CD4-positive, alpha-beta T cell treated with Interleukin-17A for 1 hour (primary cell): ENCODE results near the gene TMC2.
"Not testable (repeated sequence)": the region's sequence is repeated elsewhere in the genome, so short reads cannot be mapped to it uniquely, and the experiment has no call there.

Experiments used
- DNase-seq: peaks from one replicate; pipeline ENCODE4 v3.0.0-alpha.2; 2020

The TMC2 gene, protein sequence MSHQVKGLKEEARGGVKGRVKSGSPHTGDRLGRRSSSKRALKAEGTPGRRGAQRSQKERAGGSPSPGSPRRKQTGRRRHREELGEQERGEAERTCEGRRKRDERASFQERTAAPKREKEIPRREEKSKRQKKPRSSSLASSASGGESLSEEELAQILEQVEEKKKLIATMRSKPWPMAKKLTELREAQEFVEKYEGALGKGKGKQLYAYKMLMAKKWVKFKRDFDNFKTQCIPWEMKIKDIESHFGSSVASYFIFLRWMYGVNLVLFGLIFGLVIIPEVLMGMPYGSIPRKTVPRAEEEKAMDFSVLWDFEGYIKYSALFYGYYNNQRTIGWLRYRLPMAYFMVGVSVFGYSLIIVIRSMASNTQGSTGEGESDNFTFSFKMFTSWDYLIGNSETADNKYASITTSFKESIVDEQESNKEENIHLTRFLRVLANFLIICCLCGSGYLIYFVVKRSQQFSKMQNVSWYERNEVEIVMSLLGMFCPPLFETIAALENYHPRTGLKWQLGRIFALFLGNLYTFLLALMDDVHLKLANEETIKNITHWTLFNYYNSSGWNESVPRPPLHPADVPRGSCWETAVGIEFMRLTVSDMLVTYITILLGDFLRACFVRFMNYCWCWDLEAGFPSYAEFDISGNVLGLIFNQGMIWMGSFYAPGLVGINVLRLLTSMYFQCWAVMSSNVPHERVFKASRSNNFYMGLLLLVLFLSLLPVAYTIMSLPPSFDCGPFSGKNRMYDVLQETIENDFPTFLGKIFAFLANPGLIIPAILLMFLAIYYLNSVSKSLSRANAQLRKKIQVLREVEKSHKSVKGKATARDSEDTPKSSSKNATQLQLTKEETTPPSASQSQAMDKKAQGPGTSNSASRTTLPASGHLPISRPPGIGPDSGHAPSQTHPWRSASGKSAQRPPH

DNA sequence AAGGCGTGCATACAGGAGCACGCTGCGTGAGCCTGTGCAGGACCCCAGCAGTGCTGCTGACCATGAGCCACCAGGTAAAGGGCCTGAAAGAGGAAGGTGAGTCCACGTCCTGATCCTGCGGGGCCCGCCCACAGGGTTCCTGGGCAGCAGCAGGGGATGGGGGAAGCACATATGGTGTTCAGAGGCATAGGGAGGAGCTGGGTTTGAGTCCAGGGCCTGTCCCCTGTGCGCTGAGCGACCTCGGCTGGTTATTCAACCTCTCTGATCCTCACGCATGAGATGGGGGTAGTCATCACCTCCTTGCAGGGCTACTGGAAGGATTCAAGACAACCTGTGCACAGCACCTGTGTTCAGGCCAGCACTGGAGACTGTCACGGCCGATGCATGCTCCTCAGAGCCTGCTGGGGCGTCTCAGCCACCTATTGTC is at the start of gene TMC2:
Gene TMC2, plus strand, starts transcription at position 14 of the 427 bp plus-strand sequence. Its CDS starts 49 bp downstream, at position 63.
- DNase-seq: no peak

DNA sequence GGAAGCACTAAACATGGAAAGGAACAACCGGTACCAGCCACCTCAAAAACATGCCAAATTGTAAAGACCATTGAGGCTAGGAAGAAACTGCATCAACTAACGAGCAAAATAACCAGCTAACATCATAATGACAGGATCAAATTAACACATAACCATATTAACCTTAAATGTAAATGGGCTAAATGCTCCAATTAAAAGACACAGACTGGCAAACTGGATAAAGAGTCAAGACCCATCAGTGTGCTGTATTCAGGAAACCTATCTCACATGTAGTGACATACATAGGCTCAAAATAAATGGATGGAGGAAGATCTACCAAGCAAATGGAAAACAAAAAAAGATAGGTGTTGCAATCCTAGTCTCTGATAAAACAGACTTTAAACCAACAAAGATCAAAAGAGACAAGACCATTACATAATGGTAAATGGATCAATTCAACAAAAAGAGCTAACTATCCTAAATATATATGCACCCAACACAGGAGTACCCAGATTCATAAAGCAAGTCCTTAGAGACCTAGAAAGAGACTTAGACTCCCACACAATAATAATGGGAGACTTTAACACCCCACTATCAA is 33.5 kb upstream of the TMC2 start:
- not testable (repeated sequence) for DNase-seq

DNA sequence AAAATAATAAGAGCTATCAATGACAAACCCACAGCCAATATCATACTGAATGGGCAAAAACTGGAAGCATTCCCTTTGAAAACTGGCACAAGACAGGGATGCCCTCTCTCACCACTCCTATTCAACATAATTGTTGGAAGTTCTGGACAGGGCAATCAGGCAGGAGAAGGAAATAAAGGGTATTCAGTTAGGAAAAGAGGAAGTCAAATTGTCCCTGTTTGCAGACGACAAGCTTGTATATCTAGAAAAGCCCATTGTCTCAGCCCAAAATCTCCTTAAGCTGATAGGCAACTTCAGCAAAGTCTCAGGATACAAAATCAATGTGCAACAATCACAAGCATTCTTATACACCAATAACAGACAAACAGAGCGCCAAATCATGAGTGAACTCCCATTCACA is 31.6 kb upstream of the TMC2 start:
- not testable (repeated sequence) for DNase-seq

DNA sequence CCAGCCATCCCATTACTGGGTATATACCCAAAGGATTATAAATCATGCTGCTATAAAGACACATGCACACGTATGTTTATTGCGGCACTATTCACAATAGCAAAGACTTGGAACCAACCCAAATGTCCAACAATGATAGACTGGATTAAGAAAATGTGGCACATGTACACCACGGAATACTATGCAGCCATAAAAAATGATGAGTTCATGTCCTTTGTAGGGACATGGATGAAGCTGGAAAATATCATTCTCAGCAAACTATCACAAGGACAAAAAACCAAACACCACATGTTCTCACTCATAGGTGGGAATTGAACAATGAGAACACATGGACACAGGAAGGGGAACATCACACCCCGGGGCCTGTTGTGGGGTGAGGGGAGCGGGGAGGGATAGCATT is 29.9 kb upstream of the TMC2 start:
- DNase-seq: not testable (repeated sequence)

DNA sequence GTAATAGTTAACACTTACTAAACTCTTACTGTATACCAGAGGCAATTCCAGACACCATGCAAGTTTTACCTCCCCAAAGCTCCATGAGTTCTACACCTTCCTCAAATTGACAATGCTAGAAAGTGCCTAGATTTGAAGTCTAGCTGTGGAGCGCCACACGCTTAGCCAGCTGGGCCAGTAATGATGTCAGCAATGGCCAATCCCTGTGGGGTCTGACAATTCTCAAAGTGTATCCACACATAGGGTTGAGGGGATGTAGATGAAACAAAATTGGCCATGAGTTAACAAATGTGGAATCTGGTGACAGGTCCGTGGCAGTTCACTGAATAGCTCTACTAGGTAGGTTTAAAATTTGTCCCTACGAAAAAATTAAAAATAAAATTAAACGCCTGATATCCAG is 28.9 kb upstream of the TMC2 start:
- no peak for DNase-seq

DNA sequence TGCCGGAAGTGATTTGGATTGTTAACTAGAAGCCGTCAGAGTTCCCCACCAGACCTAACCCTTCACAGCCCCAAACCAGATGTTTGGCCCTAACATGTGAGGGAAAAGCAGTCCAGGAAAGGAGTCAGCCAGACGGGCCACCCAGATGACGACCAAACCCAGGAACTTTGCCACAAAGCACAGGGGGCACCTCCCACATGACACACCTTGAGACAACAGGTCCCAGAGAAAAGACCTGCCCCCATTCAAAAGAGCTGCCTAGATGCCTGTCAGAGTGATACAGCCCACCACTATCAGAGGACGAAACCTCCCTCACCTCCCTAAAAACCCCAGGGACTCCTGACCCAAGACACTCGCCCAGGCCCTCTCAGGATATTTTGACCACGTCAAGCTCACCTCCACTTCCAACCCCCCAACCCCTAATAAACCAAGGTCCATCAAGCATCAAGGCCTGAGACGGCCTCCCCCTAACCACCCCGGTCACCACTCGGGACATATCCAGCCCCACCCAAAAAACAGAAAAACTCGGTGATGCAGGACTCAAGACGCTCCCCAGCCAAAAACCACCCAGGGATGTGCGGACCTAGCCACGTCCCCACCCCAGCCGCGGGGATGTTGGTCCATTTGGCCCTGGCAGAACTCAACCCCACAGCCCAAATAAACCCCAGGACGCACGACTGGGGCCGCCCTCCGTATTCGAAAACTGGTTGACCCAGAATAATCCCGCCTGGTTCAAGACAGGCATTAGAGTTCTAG is 28.3 kb upstream of the TMC2 start:
- DNase-seq: no peak

DNA sequence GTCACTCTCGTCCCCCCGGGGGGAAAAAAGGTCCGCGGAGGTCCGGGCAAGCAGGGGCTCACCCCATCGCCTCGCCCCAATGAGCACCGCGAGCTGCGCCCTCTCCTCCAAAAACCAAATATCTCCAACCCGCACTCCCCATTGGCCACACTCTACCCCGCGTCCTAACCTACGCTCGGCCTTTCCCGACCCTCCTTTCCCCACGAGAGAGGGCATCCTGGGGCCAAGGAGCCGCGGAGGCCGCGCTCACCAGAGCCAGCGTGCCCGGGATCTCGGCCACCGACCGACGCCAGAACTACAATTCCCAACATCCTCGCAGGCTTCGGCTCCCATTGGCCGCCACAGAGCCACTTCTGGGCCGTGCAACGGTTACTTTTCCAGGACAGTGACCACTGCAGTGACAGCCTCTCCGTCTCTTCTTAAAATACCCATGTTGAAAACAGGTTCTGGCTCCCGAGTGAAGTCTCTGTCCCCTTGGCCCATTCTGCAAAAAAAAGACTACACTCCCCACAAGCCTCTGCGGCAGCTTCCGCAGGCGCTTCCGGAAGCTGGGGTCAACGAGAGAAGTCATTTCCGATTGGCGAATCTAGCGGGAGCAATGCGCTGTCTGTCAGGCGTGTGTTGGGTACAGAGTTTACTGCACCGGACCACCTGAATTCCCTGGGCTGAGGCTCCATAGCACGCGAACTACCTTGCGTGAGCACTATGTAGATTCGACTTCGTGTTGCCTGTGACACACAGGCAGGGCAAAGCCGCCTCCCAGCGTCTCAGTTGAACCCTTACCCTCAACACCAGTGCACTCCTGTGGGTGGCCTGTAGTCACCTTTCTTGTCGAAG is 27.5 kb upstream of the TMC2 start, which contains the start of gene ZNF343:
Gene ZNF343, minus strand, starts transcription at position 285 of the 837 bp plus-strand sequence. CDS start 15,020 bp downstream, outside the sequence.
- peak; percentile 82 for DNase-seq

DNA sequence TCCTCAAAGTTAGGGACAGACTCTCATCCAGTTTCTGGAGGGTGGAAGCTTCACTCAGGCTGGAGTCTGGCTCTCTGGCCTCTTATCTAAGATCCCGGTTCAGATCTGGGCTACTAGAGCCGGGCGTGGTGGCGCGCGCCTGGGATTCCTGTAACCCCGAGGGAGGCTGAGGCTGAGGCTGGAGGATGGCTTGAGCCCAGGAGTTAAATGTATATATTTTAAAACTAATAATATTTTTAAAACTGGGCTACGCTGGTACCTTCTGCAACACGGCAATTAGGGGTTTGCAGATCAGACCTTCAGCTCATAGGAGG is 26.9 kb upstream of the TMC2 start:
- DNase-seq: no peak

DNA sequence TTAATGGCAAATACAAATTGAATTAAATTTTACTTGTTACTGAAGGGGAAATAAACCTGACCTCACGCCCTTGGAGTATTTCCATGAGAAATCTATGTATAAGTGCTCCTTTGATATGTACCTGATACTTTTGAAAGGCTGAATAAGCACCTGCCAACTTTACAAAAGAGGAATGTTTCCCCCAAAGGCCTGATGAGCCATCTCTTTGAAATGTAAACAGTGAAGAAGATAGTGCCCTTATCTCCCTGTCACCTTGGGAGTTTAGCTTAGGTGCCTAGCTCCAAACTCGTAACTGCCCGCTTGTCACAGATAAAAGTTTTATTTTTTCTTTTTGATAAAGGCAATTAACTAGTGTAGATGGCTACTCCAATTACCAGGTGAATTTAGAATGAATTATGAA is 26.6 kb upstream of the TMC2 start:
- DNase-seq: no peak

DNA sequence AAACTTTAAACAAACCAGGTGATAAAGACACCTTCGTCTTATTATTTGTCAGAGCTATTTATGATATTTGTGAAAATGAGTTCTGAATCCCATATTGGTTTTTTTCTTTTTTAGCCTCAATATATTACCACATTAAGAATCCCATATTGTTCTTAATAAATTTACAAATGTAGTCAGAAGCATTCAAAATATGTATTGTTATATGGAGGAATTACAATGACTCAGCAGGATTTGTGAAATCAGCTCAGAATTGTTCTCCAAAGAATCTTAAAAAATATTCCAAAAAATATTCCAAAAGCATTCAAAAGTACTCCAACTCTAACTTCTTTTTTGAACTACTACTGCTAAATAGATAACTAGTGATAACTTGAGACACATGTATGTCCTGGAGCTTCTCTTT is 21.2 kb upstream of the TMC2 start:
- no peak for DNase-seq

DNA sequence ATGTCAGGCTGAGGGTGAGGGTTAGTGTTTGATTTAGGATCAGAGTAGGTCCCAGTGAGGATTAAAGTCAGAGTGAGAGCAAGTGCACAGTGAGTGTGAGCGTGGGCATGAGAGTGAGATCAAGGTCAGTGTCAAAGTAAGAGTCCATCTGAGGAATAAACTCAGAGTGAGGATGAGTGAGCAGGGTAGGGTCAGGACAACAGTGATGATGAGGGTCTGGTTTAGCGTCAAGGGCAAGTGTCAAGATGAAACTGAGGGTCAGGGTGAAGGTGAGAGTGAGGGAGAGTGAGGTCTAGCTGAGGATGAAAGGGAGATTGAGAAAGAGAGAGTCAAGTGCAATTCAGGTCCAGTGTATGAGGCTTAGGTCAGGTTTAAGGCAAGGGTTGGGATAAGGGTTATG is 20.0 kb upstream of the TMC2 start:
- DNase-seq: no peak

DNA sequence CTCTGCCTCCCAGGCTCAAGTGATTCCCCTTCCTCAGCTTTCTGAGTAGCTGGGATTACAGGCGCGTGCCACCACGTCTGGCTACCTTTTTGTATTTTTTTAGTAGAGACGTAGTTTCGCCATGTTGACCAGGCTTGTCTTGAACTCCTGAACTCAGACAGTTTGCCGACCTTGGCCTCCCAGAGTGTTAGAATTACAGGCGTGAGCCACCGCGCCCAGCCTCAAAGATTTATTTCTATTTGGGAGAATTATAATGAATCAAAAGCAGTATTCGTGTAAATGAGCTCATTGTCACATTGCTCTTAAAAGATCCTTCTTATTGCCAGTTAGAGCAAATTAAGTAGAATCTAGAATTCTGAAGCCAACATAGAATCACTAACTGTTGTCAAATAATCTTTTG is 18.3 kb upstream of the TMC2 start:
- DNase-seq: no peak

DNA sequence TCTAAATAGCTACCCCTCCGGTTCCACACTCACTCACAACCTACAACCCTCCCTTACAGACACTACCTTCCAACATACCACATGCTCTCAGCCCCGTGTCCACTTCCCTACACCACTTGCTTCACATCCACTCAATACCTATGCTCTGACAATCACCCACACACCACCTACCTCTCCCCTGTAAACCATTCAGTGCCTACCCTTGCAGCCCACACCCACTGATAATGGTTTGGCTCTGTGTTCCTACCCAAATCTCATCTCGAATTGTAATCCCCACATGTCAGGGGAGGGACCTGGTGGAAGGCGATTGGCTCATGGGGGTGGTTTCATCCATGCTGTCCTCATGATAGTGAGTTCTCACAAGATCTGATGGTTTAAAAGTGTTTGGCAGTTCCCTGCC is 17.8 kb upstream of the TMC2 start:
- no peak for DNase-seq

DNA sequence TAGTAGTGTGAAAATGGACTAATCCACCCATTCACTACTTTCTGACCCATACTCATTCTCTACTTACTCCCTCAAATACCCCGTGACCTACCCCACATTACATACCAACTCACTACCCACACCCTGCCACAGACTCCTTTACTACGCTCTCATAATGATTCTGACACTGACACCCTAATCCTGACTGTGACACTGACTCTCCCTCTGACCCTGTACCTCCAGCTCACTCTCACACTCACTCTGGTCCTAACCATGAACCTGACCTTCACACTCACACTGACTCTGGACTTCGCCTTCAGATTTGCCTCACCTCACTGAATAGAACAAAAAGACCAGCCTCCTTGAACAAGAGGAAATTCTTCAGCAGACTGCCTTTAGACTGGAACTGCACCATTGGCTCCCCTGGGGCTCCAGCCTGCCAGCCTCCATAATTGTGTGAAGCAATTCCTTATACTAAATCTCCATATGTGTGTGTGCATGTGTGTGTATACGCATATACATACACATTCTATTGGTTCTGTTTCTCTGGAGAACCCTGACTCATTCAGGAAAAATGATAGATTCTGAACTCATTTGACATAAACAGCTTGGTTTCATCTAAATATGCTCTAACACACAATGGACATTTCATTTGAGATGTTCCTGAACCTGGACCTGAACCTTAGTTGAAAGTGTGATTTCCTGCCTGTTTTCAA is 17.1 kb upstream of the TMC2 start:
- DNase-seq: no peak

DNA sequence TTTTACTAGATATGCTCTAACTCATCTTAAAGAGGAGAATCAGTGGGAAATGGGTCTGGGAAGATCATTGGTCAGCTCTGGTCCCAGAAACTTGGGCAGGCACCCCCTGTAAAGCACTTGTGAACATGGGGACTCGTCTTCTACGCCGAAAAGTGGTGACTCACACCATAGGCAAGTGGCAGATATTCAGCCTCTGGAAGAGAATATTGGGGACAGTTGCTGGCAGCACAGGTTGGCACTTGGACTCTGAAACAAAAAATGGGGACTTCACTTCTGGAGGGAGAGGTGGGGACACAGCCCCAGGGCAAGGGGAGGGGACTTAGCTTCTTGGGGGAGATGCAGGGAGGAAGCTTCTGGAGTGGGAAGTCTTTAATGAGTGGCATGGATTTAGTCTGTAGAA is 15.8 kb upstream of the TMC2 start:
- no peak for DNase-seq

DNA sequence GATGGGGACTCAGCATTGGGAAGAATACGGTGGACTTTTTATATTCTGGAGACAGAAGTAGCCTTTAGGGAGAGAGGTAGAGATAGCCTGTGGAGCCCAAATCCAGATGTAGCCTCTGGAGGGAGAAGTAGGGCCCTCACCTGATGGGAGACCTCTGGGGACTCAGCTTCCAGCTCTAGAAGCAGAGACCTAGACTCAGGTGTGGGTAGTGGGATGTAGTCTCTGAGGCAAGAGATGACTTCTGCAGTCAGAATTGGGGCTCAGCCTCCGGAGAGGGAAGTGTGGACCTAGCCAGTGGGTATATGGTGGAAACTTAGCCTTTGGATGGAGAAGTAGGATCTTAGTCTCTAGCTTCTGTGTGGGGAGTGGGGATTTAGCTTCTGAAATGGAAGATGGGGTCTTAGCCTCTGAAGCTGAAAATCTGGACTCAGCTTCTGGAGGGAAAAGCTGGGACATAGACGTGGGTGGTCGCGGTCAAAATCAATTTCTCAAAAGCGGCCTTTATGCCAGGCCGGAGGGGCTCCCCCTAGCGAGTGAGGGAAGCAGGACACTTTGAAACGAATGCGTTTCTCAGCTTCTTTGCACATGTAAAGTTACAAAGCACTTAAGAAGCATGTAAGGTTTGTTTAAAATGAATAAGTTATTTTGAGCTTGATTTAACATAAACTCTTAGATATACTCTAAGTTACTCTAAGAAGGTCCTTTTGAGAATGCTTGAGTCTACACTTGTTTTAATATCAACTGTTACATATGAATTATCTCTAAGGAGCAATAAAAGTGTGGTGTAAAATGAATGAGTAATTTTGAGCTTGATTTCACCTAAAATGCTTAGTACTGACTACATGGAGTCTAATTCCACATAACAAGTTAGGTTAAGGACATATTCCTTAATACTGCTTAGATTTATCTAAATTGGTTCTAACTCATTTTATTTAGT is 14.7 kb upstream of the TMC2 start:
- DNase-seq: peak; percentile 61

DNA sequence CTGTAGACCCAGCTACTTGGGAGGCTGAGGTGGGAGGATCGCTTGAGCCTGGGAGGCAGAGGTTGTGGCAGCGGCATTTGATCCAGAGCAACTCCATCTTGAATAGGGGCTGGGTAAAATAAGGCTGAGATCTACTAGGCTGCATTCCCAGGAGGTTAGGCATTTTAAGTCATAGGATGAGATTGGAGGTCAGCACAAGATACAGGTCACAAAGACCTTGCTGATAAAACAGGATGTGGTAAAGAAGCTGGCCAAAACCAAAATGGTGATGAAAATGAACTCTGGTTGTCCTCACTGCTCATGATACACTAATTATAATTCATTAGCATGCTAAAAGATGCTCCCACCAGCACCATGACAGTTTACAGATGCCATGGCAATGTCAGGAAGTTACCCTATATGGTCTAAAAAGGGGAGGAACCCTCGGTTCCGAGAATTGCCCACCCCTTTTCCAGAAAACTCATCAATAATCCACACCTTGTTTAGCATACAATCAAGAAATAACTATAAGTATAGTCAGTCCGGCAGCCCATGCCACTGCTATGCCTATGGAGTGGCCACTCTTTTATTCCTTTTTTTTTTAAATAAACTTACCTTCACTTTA is 13.4 kb upstream of the TMC2 start:
- DNase-seq: not testable (repeated sequence)

DNA sequence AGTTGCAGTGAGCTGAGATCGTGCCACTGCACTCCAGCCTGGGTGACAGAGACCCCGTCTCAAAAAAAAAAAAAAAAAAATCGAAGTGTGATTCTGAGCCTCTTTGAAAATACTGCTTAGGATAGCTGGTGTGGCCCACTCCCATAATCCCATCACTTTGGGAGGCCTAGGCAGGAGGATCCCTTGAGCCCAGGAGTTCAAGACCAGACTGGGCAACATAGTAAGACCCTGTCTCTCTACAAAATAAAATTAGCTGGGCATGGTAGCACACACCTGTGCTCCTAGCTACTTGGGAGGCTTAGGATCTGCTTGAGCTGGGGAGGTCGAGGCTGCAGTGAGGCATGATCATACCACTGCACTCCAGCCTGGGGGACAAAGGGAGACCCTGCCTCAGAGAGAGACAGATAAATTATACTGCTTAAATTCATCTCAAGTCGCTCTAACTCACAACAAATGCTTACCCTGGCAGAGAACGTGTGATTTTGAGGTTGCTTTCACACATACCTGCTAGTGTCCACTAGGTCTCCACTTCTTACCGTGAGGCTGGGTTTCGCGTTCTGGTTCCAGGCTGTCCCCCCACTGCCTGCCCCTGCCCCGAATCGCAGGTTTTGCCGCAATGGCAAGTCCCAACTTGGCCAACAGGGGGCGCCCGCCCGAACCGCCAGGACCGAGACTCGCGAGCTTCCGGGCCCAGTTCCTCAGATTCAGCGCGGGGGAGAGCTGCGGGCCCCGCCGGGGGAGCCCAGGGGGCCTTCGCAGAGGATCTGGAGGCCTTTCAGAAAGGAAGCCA is 12.3 kb upstream of the TMC2 start:
- DNase-seq: peak; percentile 91
